ENCODE measurements around the gene EXOC2.

EXOC2 gene

DNA sequence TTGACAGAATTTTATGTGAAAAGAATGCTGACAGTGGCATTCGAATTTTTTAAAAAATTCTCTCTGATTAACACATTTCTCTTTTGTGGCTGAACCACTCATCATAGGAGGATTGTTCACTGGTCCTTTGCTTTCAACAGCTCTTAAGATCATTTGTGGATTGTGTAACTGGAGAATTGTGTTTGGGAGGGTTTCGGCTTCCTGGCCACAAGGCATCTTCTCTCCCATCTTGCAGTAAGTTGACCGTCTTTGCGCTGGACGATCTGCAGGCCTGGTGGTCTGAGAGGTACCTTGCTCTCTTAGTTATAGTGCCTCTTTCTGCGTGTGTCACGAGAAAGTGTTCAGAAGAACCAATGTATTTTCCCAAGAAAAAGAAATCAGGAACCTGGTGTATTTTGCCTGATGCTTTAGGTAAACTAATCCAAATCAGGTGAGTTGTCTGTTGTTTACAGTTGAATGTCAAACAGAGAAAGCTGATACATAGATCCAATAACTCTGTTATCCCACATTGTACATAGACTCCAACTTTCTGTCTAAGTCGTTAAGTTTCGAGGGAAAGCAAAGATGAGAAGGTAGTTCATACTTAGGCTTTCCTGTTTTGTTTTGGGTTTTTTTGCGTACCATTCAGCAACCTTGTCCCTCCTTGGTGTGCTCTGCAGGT is 14.8 kb upstream of the EXOC2 start:
- TF ChIP-seq, protein P1, sequence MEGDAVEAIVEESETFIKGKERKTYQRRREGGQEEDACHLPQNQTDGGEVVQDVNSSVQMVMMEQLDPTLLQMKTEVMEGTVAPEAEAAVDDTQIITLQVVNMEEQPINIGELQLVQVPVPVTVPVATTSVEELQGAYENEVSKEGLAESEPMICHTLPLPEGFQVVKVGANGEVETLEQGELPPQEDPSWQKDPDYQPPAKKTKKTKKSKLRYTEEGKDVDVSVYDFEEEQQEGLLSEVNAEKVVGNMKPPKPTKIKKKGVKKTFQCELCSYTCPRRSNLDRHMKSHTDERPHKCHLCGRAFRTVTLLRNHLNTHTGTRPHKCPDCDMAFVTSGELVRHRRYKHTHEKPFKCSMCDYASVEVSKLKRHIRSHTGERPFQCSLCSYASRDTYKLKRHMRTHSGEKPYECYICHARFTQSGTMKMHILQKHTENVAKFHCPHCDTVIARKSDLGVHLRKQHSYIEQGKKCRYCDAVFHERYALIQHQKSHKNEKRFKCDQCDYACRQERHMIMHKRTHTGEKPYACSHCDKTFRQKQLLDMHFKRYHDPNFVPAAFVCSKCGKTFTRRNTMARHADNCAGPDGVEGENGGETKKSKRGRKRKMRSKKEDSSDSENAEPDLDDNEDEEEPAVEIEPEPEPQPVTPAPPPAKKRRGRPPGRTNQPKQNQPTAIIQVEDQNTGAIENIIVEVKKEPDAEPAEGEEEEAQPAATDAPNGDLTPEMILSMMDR (conservative IDR thresholded peaks at IDR 0.05): no peak
- no peak overlapping the region for H3K27ac ChIP-seq

DNA sequence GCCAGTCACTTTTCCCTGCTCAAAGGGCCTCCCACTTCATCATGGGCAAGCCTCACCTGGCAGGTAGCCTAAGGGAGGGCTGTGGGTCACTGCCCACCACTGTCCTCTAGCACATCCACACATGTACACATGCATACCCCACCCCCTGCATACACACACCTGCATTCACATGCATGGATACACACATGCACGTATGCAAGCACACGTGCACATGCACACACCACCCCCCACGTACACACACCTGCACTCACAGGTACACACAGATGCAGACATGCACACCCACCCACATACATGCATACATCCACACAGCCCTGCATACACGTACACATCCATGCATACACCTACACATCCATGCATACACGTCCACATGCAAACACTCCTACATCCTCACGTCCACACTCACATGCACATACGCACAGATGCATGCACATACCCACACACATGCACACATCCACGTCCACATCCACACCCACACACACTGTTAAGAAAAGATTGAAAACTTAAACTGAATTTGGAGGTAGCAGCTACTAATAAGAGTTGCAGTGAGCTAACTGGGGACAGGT is 14.0 kb upstream of the EXOC2 start:
- TF ChIP-seq, protein P1 (conservative IDR thresholded peaks at IDR 0.05): no peak
- no peak overlapping the region for H3K27ac ChIP-seq

DNA sequence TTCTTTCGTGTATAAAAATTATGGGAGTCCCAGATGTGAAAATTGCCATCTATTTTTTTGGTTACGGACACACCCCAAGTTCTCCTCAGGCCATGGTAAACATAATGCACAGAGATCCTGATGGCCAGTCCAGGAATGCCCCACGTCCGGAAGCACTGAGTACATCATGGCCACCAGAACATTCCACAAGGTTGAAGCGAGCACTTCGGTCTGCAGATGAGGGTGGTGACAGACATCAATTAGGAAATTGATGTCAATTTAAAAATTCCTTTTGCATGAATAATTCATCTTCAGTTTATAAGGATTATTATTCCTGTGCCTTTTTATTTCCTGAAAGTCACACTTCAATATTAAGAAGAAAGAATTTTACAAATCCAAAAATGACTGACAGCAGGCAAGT is 13.2 kb upstream of the EXOC2 start:
- H3K27ac ChIP-seq: no peak overlapping the region
- TF ChIP-seq, protein P1 (conservative IDR thresholded peaks at IDR 0.05): no peak

DNA sequence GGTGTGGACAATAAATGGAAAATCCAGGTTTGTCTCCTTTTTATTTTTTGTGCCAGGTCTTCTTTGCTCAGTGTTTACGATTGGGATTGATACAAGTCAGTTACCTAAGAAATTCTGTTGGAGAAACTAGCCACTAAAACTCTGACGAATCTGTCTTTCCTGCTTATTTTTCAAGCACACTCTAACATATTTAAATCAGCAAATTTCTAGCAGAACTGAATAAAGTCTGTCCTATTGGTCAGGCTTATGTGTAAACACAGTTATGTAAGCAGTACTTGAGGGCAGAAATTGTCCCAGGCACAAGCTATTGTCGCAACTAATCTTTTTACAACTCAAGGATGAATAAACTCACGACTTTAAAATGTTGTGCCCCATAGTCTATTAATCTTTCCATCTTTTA is 12.1 kb upstream of the EXOC2 start:
- H3K27ac ChIP-seq: no peak overlapping the region
- TF ChIP-seq, protein P1 (conservative IDR thresholded peaks at IDR 0.05): no peak

DNA sequence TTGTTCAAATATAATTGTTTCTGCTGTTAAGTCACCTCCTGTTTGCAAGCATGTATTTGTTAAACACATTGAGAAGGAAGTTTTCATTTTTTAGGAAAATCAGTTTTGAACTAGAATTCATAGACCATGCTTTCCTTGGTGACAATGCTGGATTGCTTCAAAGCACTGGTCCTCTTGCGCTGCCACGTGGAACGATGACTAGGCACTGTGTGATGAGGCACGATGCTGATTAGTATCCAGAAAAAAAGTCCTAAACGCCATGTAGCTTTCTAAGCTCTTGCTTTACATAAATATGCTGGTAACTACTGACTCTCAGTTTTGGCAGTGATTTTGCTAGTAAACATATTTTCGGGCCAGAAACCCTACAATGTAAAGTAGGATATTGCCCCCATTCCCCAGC is 11.1 kb upstream of the EXOC2 start:
- TF ChIP-seq, protein P1 (conservative IDR thresholded peaks at IDR 0.05): no peak
- H3K27ac ChIP-seq: no peak overlapping the region

DNA sequence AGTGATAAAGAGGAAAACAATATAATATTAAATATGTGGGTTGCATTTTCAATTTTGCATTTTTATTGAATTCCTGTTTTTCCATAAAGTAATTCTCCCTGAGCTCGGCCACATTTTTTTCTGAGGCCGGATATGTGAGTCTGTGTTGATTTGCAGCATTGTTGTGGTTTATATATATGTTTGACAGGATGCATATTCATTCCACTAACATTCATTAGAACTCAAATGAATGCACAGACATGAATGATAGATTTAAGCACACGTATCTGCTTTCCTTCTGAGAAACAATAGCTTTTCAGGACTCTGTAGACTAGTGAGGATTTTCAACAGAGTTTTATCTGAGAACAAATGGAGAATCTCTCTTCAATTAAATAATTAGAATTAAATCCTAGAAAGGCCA is 10.6 kb upstream of the EXOC2 start:
- TF ChIP-seq, protein P1 (conservative IDR thresholded peaks at IDR 0.05): no peak
- H3K27ac ChIP-seq: no peak overlapping the region

DNA sequence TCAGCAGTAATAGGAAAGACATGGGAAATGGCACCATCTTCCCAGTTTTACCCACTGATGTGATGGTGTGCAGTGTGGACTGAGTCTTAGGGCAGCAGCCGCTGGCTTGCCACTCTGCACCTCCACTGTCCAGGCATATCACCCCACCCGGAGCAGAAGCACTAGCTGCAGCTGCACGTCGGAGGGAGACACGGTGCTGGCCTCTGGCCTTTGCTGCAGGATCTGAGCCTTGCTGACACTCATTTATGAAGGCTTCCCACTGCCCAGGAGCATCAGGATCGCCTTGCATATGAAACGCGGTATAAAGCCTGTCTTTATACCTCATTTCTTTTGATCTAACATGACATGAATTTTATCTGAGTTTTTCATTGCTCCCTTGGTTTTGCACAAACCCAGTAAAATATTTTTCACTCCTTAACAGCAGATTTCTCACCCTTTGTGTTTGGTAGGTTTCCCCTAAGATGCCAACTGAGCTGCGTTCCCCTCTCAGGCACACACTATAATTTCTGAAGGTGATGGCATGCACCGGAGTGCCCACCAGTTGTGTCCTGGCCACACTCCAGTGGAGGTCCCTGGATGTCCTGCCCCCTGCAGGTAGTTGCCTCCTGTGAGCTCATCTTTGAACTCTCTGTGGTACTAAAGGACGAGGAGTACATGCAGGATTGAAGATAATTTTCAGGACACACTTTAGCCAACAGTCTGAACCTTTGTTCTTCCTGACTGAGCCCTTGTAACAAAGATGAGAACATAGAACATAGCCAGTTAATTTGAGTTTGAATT is 9.0 kb upstream of the EXOC2 start:
- TF ChIP-seq, protein P1 (conservative IDR thresholded peaks at IDR 0.05): no peak
- no peak overlapping the region for H3K27ac ChIP-seq

All from VCaP (cell line).